GM18505 (cell line): ENCODE results near the gene SH2D3C.

Experiments
- ATAC-seq: cut with Tn5 transposase; IDR thresholded peaks from one replicate; pipeline ENCODE4 v1.9.1; 2021; ENCODE audit not compliant: unreplicated experiment
- POLR2A ChIP-seq: IDR thresholded peaks from 4 replicates; pipeline ENCODE4 v1.6.1; 2011; ENCODE audit warnings: borderline replicate concordance; ENCODE audit not compliant: insufficient read depth, insufficient read length; ENCODE audit errors: extremely low read depth

The SH2D3C gene

GRCh38 chr9:127728808-127729207, 49.7 kb downstream of the SH2D3C start:
- ATAC-seq = no peak
- TF ChIP-seq POLR2A = no peak

DNA sequence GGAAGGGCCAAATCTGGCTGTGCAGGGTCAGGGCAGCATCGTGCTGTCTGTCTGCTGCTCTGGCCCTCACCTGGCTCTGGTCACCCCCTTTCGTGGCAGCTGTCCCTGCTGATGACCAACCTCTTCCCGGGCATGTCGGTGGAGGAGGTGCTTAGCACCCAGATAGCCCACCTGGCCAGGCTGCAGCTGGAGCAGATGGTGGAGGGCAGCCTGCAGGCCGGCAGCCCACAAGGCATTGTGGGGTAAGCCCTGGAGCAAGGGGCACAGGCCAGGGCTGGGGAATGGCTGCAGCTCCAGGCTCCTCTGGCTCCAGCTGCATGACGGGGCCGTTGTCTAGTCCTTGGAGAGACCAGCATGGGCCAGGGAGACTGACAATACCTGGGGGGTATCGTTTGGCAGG, 51.6 kb downstream of the SH2D3C start:
- no peak for TF ChIP-seq POLR2A
- ATAC-seq = no peak

GRCh38 chr9:127724012-127724411, 54.5 kb downstream of the SH2D3C start:
- TF ChIP-seq POLR2A = no peak
- no peak for ATAC-seq

DNA sequence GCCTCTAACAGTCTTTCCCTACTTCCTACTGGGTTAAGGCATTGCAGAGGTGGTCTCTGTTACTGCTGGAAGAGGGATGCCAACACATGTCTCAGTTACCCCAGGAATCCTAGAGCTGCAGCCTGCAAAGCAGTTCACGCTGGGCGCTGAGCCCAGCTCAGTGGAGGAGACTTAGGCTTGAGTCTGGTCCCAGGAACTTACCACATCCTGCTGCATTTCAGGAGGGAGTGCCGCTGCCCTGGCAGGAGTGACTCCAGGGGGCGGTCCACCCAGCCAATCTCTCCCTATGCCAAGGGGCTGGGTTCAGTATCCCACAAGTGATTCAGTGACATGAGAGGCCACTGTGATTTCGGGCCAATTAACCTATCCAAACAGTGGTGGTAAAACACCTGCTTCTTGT, 55.0 kb downstream of the SH2D3C start:
- ATAC-seq = no peak

GRCh38 chr9:127723013-127723412, 55.5 kb downstream of the SH2D3C start:
- ATAC-seq = no peak
- no peak for TF ChIP-seq POLR2A

More for the DNA sequence above, 55.0 kb downstream of the SH2D3C start:
- no peak for TF ChIP-seq POLR2A

GRCh38 chr9:127722055-127722745, 56.3 kb downstream of the SH2D3C start:
- ATAC-seq = no peak
- TF ChIP-seq POLR2A = no peak

GRCh38 chr9:127721391-127721821, 57.1 kb downstream of the SH2D3C start:
- TF ChIP-seq POLR2A = no peak
- no peak for ATAC-seq

GRCh38 chr9:127720865-127721227, 57.6 kb downstream of the SH2D3C start:
- no peak for ATAC-seq
- no peak for TF ChIP-seq POLR2A

- TF ChIP-seq POLR2A = no peak
- no peak for ATAC-seq
Measured at GRCh38 chr9:127720031-127720864, 58.2 kb downstream of the SH2D3C start.

GRCh38 chr9:127717766-127718165, 60.7 kb downstream of the SH2D3C start:
- ATAC-seq = no peak
- TF ChIP-seq POLR2A = no peak

- no peak for TF ChIP-seq POLR2A
- no peak for ATAC-seq
Measured at GRCh38 chr9:127716412-127716811, 62.1 kb downstream of the SH2D3C start.

DNA sequence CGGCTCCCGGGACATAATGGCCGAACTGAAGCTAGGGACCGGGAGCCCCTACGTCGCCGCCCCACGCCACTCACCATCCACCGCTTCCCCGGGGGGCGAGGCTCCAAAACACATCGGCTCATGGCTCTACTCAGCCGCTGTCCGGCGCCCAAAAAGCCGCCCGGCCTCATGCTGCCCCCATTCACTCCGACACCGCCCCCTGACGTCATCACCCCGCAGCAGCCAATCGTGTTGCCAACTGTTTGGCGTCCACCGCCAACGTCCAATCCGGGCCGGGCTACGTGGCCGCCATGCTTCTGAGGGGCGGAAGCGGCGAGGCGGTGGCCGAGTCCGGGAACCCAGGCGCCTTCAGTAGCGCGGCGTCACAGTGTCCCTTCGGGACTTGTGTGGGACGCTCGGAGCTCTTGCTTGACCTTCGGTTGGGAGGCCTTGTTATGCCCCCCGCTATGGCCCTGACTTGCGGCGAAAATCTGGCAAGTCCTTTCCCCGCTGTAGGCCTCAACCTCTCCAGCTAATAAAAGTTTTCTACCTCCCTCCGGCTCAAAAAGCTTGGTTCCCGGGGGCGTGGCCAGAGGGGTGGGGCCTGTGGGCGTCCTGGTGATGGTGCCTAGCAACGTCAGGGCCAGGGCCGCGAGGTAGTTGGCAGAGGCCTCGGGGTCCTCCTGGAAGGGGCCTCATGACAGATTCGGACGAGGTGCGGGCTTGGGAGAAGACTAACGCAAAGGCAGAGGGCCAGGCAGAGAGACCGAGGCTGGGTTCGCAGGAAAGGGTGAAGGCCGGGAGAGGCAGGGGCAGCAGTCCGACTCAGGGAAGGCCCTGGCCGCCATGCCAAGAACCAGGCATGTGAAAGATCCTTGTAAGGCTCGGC, 62.8 kb downstream of the SH2D3C start, which contains the start of the genes PTRH1 and TTC16:
PTRH1 (minus strand) TSS at position 194 of the 868 bp plus-strand sequence; CDS start at position 170, 24 bp downstream.
TTC16 (plus strand) TSS at position 610 of the 868 bp plus-strand sequence; CDS start at position 677, 67 bp downstream.
- peak; percentile 26 for TF ChIP-seq POLR2A

GRCh38 chr9:127714951-127715469, 63.5 kb downstream of the SH2D3C start:
- ATAC-seq = peak; percentile 10
- no peak for TF ChIP-seq POLR2A

More for the DNA sequence above, 62.8 kb downstream of the SH2D3C start, which contains the start of the genes PTRH1 and TTC16:
- peak; percentile 85 for ATAC-seq

- TF ChIP-seq POLR2A = no peak
- ATAC-seq = no peak
Measured at GRCh38 chr9:127714020-127714750, 64.3 kb downstream of the SH2D3C start.
